GM10266 (cell line): Measurements from ENCODE around the gene ADORA2A.
"Not testable (repeated sequence)": the region's sequence is repeated elsewhere in the genome, so short reads cannot be mapped to it uniquely, and the experiment has no call there.

ENCODE experiments used
- DNase-seq: peaks from one replicate; pipeline ENCODE4 v3.0.0; 2012; ENCODE audit errors: extremely low spot score
- CTCF ChIP-seq: IDR thresholded peaks from 2 replicates; pipeline ENCODE4 v1.5.1; 2012; ENCODE audit warnings: mild to moderate bottlenecking, low read depth; ENCODE audit not compliant: control insufficient read depth, insufficient read depth; ENCODE audit errors: missing control alignments

Gene ADORA2A

GRCh38 chr22:24482575-24482974, 55.2 kb downstream of the ADORA2A start:
- no peak for DNase-seq
- no peak for TF ChIP-seq CTCF

GRCh38 chr22:24482998-24483397, 55.6 kb downstream of the ADORA2A start:
- DNase-seq = no peak
- TF ChIP-seq CTCF = no peak

- TF ChIP-seq CTCF = no peak
- DNase-seq = no peak
These were observed 56.7 kb downstream of the ADORA2A start for GRCh38 chr22:24483976-24484545.

- no peak for DNase-seq
- TF ChIP-seq CTCF = no peak
These were observed 57.8 kb downstream of the ADORA2A start for GRCh38 chr22:24485170-24485569.

GRCh38 chr22:24485608-24486007, 58.2 kb downstream of the ADORA2A start:
- peak; percentile 40 for TF ChIP-seq CTCF
- no peak for DNase-seq

- no peak for DNase-seq
These were observed 59.1 kb downstream of the ADORA2A start for GRCh38 chr22:24486501-24486921.

GRCh38 chr22:24489011-24489410, 61.6 kb downstream of the ADORA2A start:
- no peak for DNase-seq

More at GRCh38 chr22:24486501-24486921, 59.1 kb downstream of the ADORA2A start:
- no peak for TF ChIP-seq CTCF

GRCh38 chr22:24489434-24489833, 62.0 kb downstream of the ADORA2A start:
- DNase-seq = not testable (repeated sequence)

More at GRCh38 chr22:24489011-24489410, 61.6 kb downstream of the ADORA2A start:
- no peak for TF ChIP-seq CTCF
